Measurements from ENCODE around the gene C3orf18.

C3orf18 gene

GRCh38 chr3:50580683-50581458, 13.3 kb upstream of the C3orf18 start:
- DNase-seq (ENCODE audit: low read depth) = no peak

- DNase-seq (ENCODE audit: low read depth) = no peak
Observed at GRCh38 chr3:50577348-50577747, 9.8 kb upstream of the C3orf18 start.

- no peak for DNase-seq (ENCODE audit: low read depth)
Observed at GRCh38 chr3:50575372-50575771, 7.8 kb upstream of the C3orf18 start.

GRCh38 chr3:50574444-50574831, 6.9 kb upstream of the C3orf18 start:
- DNase-seq (ENCODE audit: low read depth) = no peak

GRCh38 chr3:50573566-50574443, 6.3 kb upstream of the C3orf18 start:
- DNase-seq (ENCODE audit: low read depth) = no peak

- no peak for DNase-seq (ENCODE audit: low read depth)
Observed at GRCh38 chr3:50572801-50573371, 5.3 kb upstream of the C3orf18 start.

GRCh38 chr3:50572158-50572557, 4.6 kb upstream of the C3orf18 start:
- peak; percentile 78 for DNase-seq (ENCODE audit: low read depth)

- no peak for DNase-seq (ENCODE audit: low read depth)
Observed at GRCh38 chr3:50571486-50571885, 3.9 kb upstream of the C3orf18 start.

GRCh38 chr3:50570508-50571279, 3.1 kb upstream of the C3orf18 start:
- DNase-seq (ENCODE audit: low read depth) = no peak

- DNase-seq (ENCODE audit: low read depth) = peak; percentile 88
Observed at GRCh38 chr3:50568947-50569749, 1.6 kb upstream of the C3orf18 start, which contains the start of gene HEMK1. TSS of gene HEMK1 (plus strand) at chr3:50569522. CDS start at chr3:50571105, 1,583 bp downstream.

- DNase-seq (ENCODE audit: low read depth) = no peak
Observed at GRCh38 chr3:50567011-50567385, 549 bp downstream of the C3orf18 start.

GRCh38 chr3:50564321-50564720, 3.2 kb downstream of the C3orf18 start:
- DNase-seq (ENCODE audit: low read depth) = no peak

GRCh38 chr3:50563867-50564266, 3.7 kb downstream of the C3orf18 start:
- no peak for DNase-seq (ENCODE audit: low read depth)

- no peak for DNase-seq (ENCODE audit: low read depth)
Observed at GRCh38 chr3:50562861-50563260, 4.7 kb downstream of the C3orf18 start.

GRCh38 chr3:50559702-50560101, 7.8 kb downstream of the C3orf18 start:
- DNase-seq (ENCODE audit: low read depth) = no peak

- DNase-seq (ENCODE audit: low read depth) = no peak
Observed at GRCh38 chr3:50557915-50558314, 9.6 kb downstream of the C3orf18 start.

- no peak for DNase-seq (ENCODE audit: low read depth)
Observed at GRCh38 chr3:50557106-50557505, 10.4 kb downstream of the C3orf18 start.

GRCh38 chr3:50554553-50554952, 13.0 kb downstream of the C3orf18 start:
- DNase-seq (ENCODE audit: low read depth) = no peak

GRCh38 chr3:50552598-50552997, 14.9 kb downstream of the C3orf18 start:
- no peak for DNase-seq (ENCODE audit: low read depth)

- no peak for DNase-seq (ENCODE audit: low read depth)
Observed at GRCh38 chr3:50551681-50552435, 15.7 kb downstream of the C3orf18 start.
